DOHH2 (cell line): Measurements from ENCODE around the gene PELI2.

Source experiments
- H3F3A ChIP-seq: fragments of 200-600 bp; sonication (generic), shearing (Covaris generic); 2 replicates; pipeline ENCODE4 v1.6.0; 2016; ENCODE audit warnings: antibody characterized with exemption, mild to moderate bottlenecking; ENCODE audit not compliant: control insufficient read depth, insufficient read depth
- H3K27ac ChIP-seq: fragments of 200-600 bp; sonication (generic); 2 replicates; pipeline ENCODE4 v1.5.1; 2014; ENCODE audit warnings: low read depth, mild to moderate bottlenecking, low read length, moderate library complexity
- H3K27me3 ChIP-seq: fragments of 200-600 bp; sonication (generic); 2 replicates; pipeline ENCODE4 v1.6.1; 2014; ENCODE audit warnings: mild to moderate bottlenecking, low read length, mixed read lengths; ENCODE audit not compliant: control insufficient read depth
- H3K36me3 ChIP-seq: fragments of 200-600 bp; sonication (generic); 2 replicates; pipeline ENCODE4 v1.6.1; 2014; ENCODE audit warnings: mild to moderate bottlenecking, low read length, moderate library complexity, mixed read lengths; ENCODE audit not compliant: control insufficient read depth
- H3K4me1 ChIP-seq: fragments of 200-600 bp; sonication (generic); 2 replicates; pipeline ENCODE4 v1.6.1; 2014; ENCODE audit warnings: mild to moderate bottlenecking, low read length, mixed read lengths; ENCODE audit not compliant: control insufficient read depth
- H3K4me2 ChIP-seq: fragments of 200-600 bp; sonication (generic); 2 replicates; pipeline ENCODE4 v1.6.0; 2014; ENCODE audit warnings: mild to moderate bottlenecking, low read length, moderate library complexity
- H3K4me3 ChIP-seq: fragments of 200-600 bp; sonication (generic); 2 replicates; pipeline ENCODE4 v1.5.1; 2014; ENCODE audit warnings: mild to moderate bottlenecking, low read length, mixed read lengths
- H3K79me2 ChIP-seq: fragments of 200-600 bp; sonication (generic); 2 replicates; pipeline ENCODE4 v1.6.1; 2014; ENCODE audit warnings: mild to moderate bottlenecking, low read length, mixed read lengths; ENCODE audit not compliant: control insufficient read depth
- H3K9me2 ChIP-seq: fragments of 200-600 bp; sonication (generic); replicated peaks from 2 replicates; pipeline ENCODE4 v1.6.1; 2014; ENCODE audit warnings: mild to moderate bottlenecking, low read length, mixed read lengths; ENCODE audit not compliant: control insufficient read depth
- H3K9me3 ChIP-seq: fragments of 200-600 bp; sonication (generic); 2 replicates; pipeline ENCODE4 v1.6.1; 2014; ENCODE audit warnings: antibody characterized with exemption, low read length, mixed read lengths; ENCODE audit not compliant: control insufficient read depth, insufficient read depth
- H4K20me1 ChIP-seq: fragments of 200-600 bp; sonication (generic); 2 replicates; pipeline ENCODE4 v1.6.0; 2014; ENCODE audit warnings: low read depth, mild to moderate bottlenecking, antibody characterized with exemption, low read length, moderate library complexity; ENCODE audit not compliant: control insufficient read depth, insufficient read depth
- EZH2phosphoT487 ChIP-seq: fragments of 200-600 bp; sonication (generic); IDR thresholded peaks from 2 replicates; pipeline ENCODE4 v1.6.1; 2017; ENCODE audit warnings: borderline replicate concordance, mild to moderate bottlenecking, antibody characterized with exemption, low read length, moderate library complexity, mixed read lengths
- TF ChIP-seq, protein P1 (sequence below): fragments of 200-600 bp; sonication (generic); IDR thresholded peaks from one replicate; pipeline ENCODE4 v1.5.1; 2014; ENCODE audit warnings: antibody characterized with exemption, mild to moderate bottlenecking, low read depth, low read length; ENCODE audit not compliant: poor library complexity, severe bottlenecking

Gene PELI2

DNA sequence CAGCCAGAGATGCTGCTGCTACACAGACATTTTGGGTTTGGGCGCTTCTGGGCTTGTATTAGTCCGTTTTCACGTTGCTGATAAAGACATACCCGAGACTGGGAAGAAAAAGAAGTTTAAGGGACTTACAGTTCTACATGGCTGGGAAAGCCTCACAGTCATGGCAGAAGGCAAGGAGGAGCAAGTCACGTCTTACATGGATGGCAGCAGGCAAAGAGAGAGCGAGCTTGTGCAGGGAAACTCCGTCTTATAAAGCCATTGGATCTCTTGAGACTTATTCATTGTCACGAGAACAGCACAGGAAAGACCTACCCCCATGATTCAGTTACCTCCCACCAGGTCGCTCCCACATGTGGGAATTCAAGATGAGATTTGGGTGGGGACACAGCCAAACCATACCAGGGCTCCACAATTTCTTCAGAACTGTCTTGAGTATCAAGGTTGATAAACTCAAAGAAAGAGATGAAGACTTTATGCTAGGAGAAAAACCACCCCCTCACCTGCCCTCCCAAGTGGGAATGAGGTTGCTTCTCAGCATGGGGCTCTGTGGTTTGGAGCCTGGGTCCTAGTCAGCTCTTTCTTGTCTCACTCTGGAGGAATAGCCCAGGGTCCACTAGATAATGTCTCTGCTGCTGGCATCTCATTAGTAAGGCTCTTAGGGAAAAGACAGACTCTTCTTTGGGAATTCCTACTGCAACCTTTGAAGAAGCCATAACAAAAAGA is 200.3 kb downstream of the PELI2 start:
- Histone ChIP-seq H3K36me3 (no peaks in the 10 kb centered on the region), H3F3A (no peaks in the 10 kb centered on the region), H3K27ac (no peak overlapping the region), H3K27me3 (no peaks in the 10 kb centered on the region), H3K4me1 (no peaks in the 10 kb centered on the region), H3K9me3 (no peaks in the 10 kb centered on the region; the same call in 1 of the 2 replicates), H4K20me1 (no peaks in the 10 kb centered on the region), H3K9me2 (no peaks in the 10 kb centered on the region), H3K4me2 (no peak overlapping the region), H3K79me2 (no peaks in the 10 kb centered on the region), H3K4me3 (no peak overlapping the region)
- TF ChIP-seq EZH2phosphoT487 = no peak
- TF ChIP-seq, protein P1, sequence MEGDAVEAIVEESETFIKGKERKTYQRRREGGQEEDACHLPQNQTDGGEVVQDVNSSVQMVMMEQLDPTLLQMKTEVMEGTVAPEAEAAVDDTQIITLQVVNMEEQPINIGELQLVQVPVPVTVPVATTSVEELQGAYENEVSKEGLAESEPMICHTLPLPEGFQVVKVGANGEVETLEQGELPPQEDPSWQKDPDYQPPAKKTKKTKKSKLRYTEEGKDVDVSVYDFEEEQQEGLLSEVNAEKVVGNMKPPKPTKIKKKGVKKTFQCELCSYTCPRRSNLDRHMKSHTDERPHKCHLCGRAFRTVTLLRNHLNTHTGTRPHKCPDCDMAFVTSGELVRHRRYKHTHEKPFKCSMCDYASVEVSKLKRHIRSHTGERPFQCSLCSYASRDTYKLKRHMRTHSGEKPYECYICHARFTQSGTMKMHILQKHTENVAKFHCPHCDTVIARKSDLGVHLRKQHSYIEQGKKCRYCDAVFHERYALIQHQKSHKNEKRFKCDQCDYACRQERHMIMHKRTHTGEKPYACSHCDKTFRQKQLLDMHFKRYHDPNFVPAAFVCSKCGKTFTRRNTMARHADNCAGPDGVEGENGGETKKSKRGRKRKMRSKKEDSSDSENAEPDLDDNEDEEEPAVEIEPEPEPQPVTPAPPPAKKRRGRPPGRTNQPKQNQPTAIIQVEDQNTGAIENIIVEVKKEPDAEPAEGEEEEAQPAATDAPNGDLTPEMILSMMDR = no peak

DNA sequence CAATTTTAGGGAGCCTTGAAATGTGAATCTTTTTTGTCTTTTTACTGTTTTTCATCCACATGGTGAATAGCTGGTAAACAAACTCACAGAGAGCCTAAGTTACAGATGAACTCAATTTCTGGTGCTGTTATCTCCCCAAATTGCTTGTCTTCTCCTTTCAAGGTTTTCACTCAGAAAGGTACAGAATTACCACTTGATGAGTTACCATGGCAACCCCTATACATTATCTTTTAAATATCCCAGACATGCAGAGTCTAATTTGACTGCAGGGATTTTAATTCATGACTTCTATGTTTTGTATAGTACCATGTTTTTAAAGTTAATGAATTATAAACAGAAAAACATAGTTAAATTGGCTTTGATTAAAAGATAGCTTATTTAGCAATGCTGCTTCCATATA is 203.7 kb downstream of the PELI2 start:
- no peak overlapping the region for H3K27ac ChIP-seq
- no peaks in the 10 kb centered on the region for H3K27me3 ChIP-seq
- TF ChIP-seq, protein P1 = no peak
- no peak for TF ChIP-seq EZH2phosphoT487
- no peaks in the 10 kb centered on the region; the same call in 1 of the 2 replicates for H3K9me3 ChIP-seq
- no peaks in the 10 kb centered on the region for H3K4me1 ChIP-seq
- H4K20me1 ChIP-seq = no peaks in the 10 kb centered on the region
- no peaks in the 10 kb centered on the region for H3F3A ChIP-seq
- H3K36me3 ChIP-seq = no peaks in the 10 kb centered on the region
- no peak overlapping the region for H3K4me3 ChIP-seq
- H3K9me2 ChIP-seq = no peaks in the 10 kb centered on the region
- no peak overlapping the region for H3K4me2 ChIP-seq
- no peaks in the 10 kb centered on the region for H3K79me2 ChIP-seq

DNA sequence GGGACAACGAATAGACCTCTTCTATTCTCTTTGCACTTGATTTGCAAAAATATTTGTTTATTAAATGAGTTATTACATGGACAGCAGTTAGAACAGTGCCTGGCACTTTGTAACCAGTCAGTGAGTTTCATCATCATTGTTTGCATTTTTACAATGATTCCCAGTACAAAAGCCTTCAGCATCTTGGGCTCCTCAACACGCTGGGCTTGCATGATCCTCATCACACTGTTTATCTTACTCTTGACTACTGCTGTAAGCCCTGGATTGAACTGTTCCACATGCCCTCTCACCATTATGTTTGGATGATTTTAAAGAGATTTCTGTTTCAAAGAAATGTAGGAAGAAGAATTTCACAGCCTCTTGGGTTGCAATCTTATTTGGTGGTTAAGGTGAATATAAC is 204.3 kb downstream of the PELI2 start:
- H3K9me3 ChIP-seq = no peaks in the 10 kb centered on the region; the same call in 1 of the 2 replicates
- H3K79me2 ChIP-seq = no peaks in the 10 kb centered on the region
- H3K9me2 ChIP-seq = no peaks in the 10 kb centered on the region
- TF ChIP-seq EZH2phosphoT487 = no peak
- TF ChIP-seq, protein P1 = no peak
- no peaks in the 10 kb centered on the region for H3F3A ChIP-seq
- H3K27me3 ChIP-seq = no peaks in the 10 kb centered on the region
- no peaks in the 10 kb centered on the region for H3K4me1 ChIP-seq
- H3K4me2 ChIP-seq = no peak overlapping the region
- no peaks in the 10 kb centered on the region for H3K36me3 ChIP-seq
- H4K20me1 ChIP-seq = no peaks in the 10 kb centered on the region
- H3K27ac ChIP-seq = no peak overlapping the region
- H3K4me3 ChIP-seq = no peak overlapping the region
